ENCODE measurements around the gene ALKBH4.
"Not testable (repeated sequence)": the region's sequence is repeated elsewhere in the genome, so short reads cannot be mapped to it uniquely, and the experiment has no call there.

ALKBH4 gene

GRCh38 chr7:102484317-102484716 lies 19.7 kb upstream of the ALKBH4 start:
- H3K4me1 Mint-ChIP-seq, H3K27me3 Mint-ChIP-seq: not testable (repeated sequence)

GRCh38 chr7:102481962-102482361 lies 17.3 kb upstream of the ALKBH4 start:
- not testable (repeated sequence) for H3K9me3 Mint-ChIP-seq, H3K27me3 Mint-ChIP-seq, H3K4me3 Mint-ChIP-seq, H3K27ac Mint-ChIP-seq, H3K36me3 Mint-ChIP-seq, H3K4me1 Mint-ChIP-seq

More at GRCh38 chr7:102484317-102484716, 19.7 kb upstream of the ALKBH4 start:
- not testable (repeated sequence) for H3K9me3 Mint-ChIP-seq, H3K27ac Mint-ChIP-seq, H3K36me3 Mint-ChIP-seq, H3K4me3 Mint-ChIP-seq

- not testable (repeated sequence) for H3K27me3 Mint-ChIP-seq, H3K4me3 Mint-ChIP-seq, H3K27ac Mint-ChIP-seq, H3K9me3 Mint-ChIP-seq, H3K36me3 Mint-ChIP-seq, H3K4me1 Mint-ChIP-seq
Observed at GRCh38 chr7:102479982-102480637, 15.4 kb upstream of the ALKBH4 start.

GRCh38 chr7:102479209-102479584 lies 14.5 kb upstream of the ALKBH4 start:
- H3K27me3 Mint-ChIP-seq, H3K27ac Mint-ChIP-seq, H3K36me3 Mint-ChIP-seq, H3K9me3 Mint-ChIP-seq, H3K4me1 Mint-ChIP-seq, H3K4me3 Mint-ChIP-seq: not testable (repeated sequence)

- not testable (repeated sequence) for H3K27me3 Mint-ChIP-seq, H3K4me1 Mint-ChIP-seq, H3K36me3 Mint-ChIP-seq, H3K9me3 Mint-ChIP-seq
- peak within 1 kb of the TSS; percentile 23 for H3K27ac Mint-ChIP-seq
- H3K4me3 Mint-ChIP-seq: peak within 1 kb of the TSS; percentile 86
Observed at GRCh38 chr7:102478314-102479208, 13.9 kb upstream of the ALKBH4 start, which contains the start of gene POLR2J. POLR2J (minus strand) TSS chr7:102478922; CDS start chr7:102478860, 62 bp downstream.

- H3K27me3 Mint-ChIP-seq, H3K36me3 Mint-ChIP-seq, H3K9me3 Mint-ChIP-seq, H3K4me1 Mint-ChIP-seq, H3K27ac Mint-ChIP-seq, H3K4me3 Mint-ChIP-seq: not testable (repeated sequence)
Observed at GRCh38 chr7:102474736-102475435, 10.2 kb upstream of the ALKBH4 start.

- not testable (repeated sequence) for H3K9me3 Mint-ChIP-seq, H3K36me3 Mint-ChIP-seq, H3K27me3 Mint-ChIP-seq, H3K4me3 Mint-ChIP-seq, H3K4me1 Mint-ChIP-seq, H3K27ac Mint-ChIP-seq
Observed at GRCh38 chr7:102474116-102474515, 9.5 kb upstream of the ALKBH4 start.

- H3K9me3 Mint-ChIP-seq: no peaks in the 10 kb centered on the region
- H3K27me3 Mint-ChIP-seq: no peaks in the 10 kb centered on the region
- H3K27ac Mint-ChIP-seq: peak overlapping the region; percentile 23
- H3K4me1 Mint-ChIP-seq: no peaks in the 10 kb centered on the region
- H3K4me3 Mint-ChIP-seq: no peak overlapping the region
- peaks cover 3% of the 10 kb centered on the region for H3K36me3 Mint-ChIP-seq
Observed at GRCh38 chr7:102473271-102473991, 8.8 kb upstream of the ALKBH4 start.

- H3K27ac Mint-ChIP-seq: peak overlapping the region; percentile 30
- H3K9me3 Mint-ChIP-seq: no peaks in the 10 kb centered on the region
- H3K27me3 Mint-ChIP-seq: no peaks in the 10 kb centered on the region
- H3K4me1 Mint-ChIP-seq: no peaks in the 10 kb centered on the region
- peaks cover 3% of the 10 kb centered on the region for H3K36me3 Mint-ChIP-seq
- no peak overlapping the region for H3K4me3 Mint-ChIP-seq
Observed at GRCh38 chr7:102472126-102473041, 7.7 kb upstream of the ALKBH4 start.

GRCh38 chr7:102471791-102472125 lies 7.1 kb upstream of the ALKBH4 start:
- Mint-ChIP-seq H3K9me3 (no peaks in the 10 kb centered on the region), H3K27me3 (no peaks in the 10 kb centered on the region), H3K27ac (peak overlapping the region; percentile 30), H3K36me3 (peaks cover 4% of the 10 kb centered on the region), H3K4me3 (no peak overlapping the region), H3K4me1 (peaks cover 2% of the 10 kb centered on the region)

GRCh38 chr7:102469972-102470825 lies 5.5 kb upstream of the ALKBH4 start:
- no peaks in the 10 kb centered on the region for H3K9me3 Mint-ChIP-seq
- H3K4me3 Mint-ChIP-seq: no peak overlapping the region

GRCh38 chr7:102469351-102469971 lies 4.8 kb upstream of the ALKBH4 start:
- Mint-ChIP-seq H3K36me3 (peaks cover 6% of the 10 kb centered on the region), H3K9me3 (no peaks in the 10 kb centered on the region), H3K27ac (no peak overlapping the region), H3K4me3 (no peak overlapping the region), H3K27me3 (no peaks in the 10 kb centered on the region), H3K4me1 (peaks cover 10% of the 10 kb centered on the region)

More at GRCh38 chr7:102469972-102470825, 5.5 kb upstream of the ALKBH4 start:
- Mint-ChIP-seq H3K27me3 (no peaks in the 10 kb centered on the region), H3K27ac (peak overlapping the region; percentile 17), H3K4me1 (peaks cover 10% of the 10 kb centered on the region), H3K36me3 (peaks cover 6% of the 10 kb centered on the region)

GRCh38 chr7:102468478-102469350 lies 4.1 kb upstream of the ALKBH4 start:
- Mint-ChIP-seq H3K4me1 (peaks cover 15% of the 10 kb centered on the region), H3K27me3 (no peaks in the 10 kb centered on the region), H3K4me3 (no peak overlapping the region), H3K9me3 (no peaks in the 10 kb centered on the region), H3K27ac (no peak overlapping the region), H3K36me3 (peaks cover 6% of the 10 kb centered on the region)
